Epithelial cell of alveolus of lung (primary cell): ENCODE measurements around the gene LCN12. TPM values are rescaled to one million over a fixed set of nuclear protein-coding genes. Genes with fewer than 3 reads are reported as not detected.

ENCODE experiments used
- total RNA-seq: library from RNA; depleted of rRNA; stranded (reverse); fragments of >200 nt; gene quantifications from 2 replicates; pipeline ENCODE4 v1.2.1, GENCODE V29; 2015

LCN12 gene, protein sequence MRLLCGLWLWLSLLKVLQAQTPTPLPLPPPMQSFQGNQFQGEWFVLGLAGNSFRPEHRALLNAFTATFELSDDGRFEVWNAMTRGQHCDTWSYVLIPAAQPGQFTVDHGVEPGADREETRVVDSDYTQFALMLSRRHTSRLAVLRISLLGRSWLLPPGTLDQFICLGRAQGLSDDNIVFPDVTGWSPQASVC
- total RNA-seq = not detected in 2 replicates

GRCh38 chr9:136951541-136952320 lies at the start of gene LCN12:
LCN12 (plus strand) TSS chr9:136952273; CDS start chr9:136952328, 55 bp downstream.

GRCh38 chr9:136944519-136945332 lies 7.3 kb upstream of the LCN12 start, which contains the start of the genes C8G and FBXW5:
C8G (plus strand) TSS chr9:136945243; CDS start chr9:136945321, 78 bp downstream.
FBXW5 (minus strand) TSS chr9:136944738; CDS start chr9:136944083, 655 bp downstream.

GRCh38 chr9:136977223-136977622 lies 25.1 kb downstream of the LCN12 start, which contains the start of gene PTGDS:
PTGDS (plus strand) TSS chr9:136977504; CDS start chr9:136977579, 75 bp downstream.

GRCh38 chr9:136982232-136983051 lies 30.4 kb downstream of the LCN12 start, which contains the start of gene LCNL1:
LCNL1 (plus strand) TSS chr9:136982993; CDS start chr9:136983587, 594 bp downstream.

GRCh38 chr9:136991993-136992818 lies 40.1 kb downstream of the LCN12 start, which contains the start of gene PAXX:
PAXX (plus strand) TSS chr9:136992422; CDS start chr9:136992444, 22 bp downstream.

DNA sequence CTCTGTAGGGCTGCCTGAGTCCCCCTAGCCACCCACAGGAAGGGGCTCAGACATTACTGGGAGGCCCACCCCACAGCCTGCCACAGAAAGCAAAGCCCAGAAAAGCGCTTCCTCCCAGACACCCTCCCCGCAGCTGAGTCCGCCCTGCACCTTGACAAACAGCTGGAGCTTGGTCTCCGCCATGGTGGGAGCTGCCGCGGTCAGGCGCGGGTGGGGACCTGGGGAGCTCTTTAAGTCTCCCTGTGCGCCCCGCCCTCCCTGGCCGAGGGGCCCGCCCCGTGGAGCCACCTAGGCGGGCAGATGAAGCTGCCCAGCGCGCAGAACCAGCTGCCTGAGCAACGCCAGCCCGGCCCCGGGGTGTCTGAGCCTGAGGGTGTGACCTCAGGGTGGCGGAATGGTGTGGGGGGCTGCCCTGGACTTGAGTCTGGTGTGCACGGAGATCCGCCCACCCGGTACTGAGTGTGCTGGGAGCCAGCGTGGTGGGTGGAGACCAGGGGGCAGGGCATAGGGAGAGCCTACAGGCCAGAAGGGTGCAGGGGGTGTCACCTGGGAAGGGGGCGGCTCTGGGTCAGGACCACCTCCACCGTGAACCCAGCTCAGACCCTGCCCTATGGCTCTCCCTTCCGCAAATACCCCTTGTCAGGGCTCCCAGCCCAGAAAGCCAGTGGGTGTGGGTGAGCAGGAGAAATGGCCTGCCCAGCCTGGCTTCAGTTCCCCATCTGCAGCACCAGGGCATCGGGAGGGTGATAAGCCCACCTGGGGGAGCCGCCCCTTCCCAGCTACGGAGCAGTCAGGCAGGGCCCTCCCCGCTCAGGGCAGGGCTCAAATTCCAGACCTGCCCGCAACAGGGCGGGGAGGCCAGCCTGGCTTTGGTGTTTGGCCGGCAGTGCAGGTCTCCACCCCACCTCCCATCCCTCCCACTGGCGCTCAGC lies 44.6 kb downstream of the LCN12 start, which contains the start of gene CLIC3:
TSS of gene CLIC3 (minus strand) at position 208 of the 932 bp plus-strand sequence. CDS start at position 183, 25 bp downstream.

Other genes with a start within 250 kb of the LCN12 start
- gene DIPK1B, start 239.7 kb upstream of the LCN12 start, total RNA-seq = 3.2 and 29.0 TPM in 2 replicates
- not detected in 2 replicates for gene LCN10, start 209.3 kb upstream of the LCN12 start, total RNA-seq
- not detected in 2 replicates for gene LCN6, start 203.7 kb upstream of the LCN12 start, total RNA-seq
- not detected in 2 replicates for gene LCN8, start 194.0 kb upstream of the LCN12 start, total RNA-seq
- not detected in 2 replicates for gene LCN15, start 187.8 kb upstream of the LCN12 start, total RNA-seq
- 57.3 and 94.1 TPM in 2 replicates for gene TMEM141, start 160.9 kb upstream of the LCN12 start, total RNA-seq
- gene CCDC183, start 155.9 kb upstream of the LCN12 start, total RNA-seq = 1.1 TPM in 1 of 2 replicates, not detected in the other
- gene RABL6, start 144.3 kb upstream of the LCN12 start, total RNA-seq = 57.3 and 90.6 TPM in 2 replicates
- gene AJM1, start 109.8 kb upstream of the LCN12 start, total RNA-seq = 0.52 and 0.88 TPM in 2 replicates
- 101 and 129 TPM in 2 replicates for gene PHPT1, start 102.9 kb upstream of the LCN12 start, total RNA-seq
- 0.91 and 2.2 TPM in 2 replicates for gene MAMDC4, start 99.9 kb upstream of the LCN12 start, total RNA-seq
- gene EDF1, start 86.0 kb upstream of the LCN12 start, total RNA-seq = 305 and 403 TPM in 2 replicates
- 8.5 and 11.9 TPM in 2 replicates for gene TRAF2, start 65.8 kb upstream of the LCN12 start, total RNA-seq
- 127 and 134 TPM in 2 replicates for gene FBXW5, start 7.5 kb upstream of the LCN12 start, total RNA-seq
- gene C8G, start 7.0 kb upstream of the LCN12 start, total RNA-seq = not detected in 2 replicates
- 0.39 and 78.2 TPM in 2 replicates for gene PTGDS, start 25.2 kb downstream of the LCN12 start, total RNA-seq
- 1.9 TPM in 1 of 2 replicates, not detected in the other for gene LCNL1, start 30.7 kb downstream of the LCN12 start, total RNA-seq
- gene PAXX, start 40.1 kb downstream of the LCN12 start, total RNA-seq = 19.1 and 33.0 TPM in 2 replicates
- gene CLIC3, start 44.3 kb downstream of the LCN12 start, total RNA-seq = 3.1 and 6.2 TPM in 2 replicates
- gene ABCA2, start 76.0 kb downstream of the LCN12 start, total RNA-seq = 14.9 and 15.8 TPM in 2 replicates
- not detected in 2 replicates for gene FUT7, start 79.8 kb downstream of the LCN12 start, total RNA-seq
- gene NPDC1, start 93.9 kb downstream of the LCN12 start, total RNA-seq = 25.2 and 54.9 TPM in 2 replicates
- 0.72 TPM in 1 of 2 replicates, not detected in the other for gene ENTPD2, start 101.8 kb downstream of the LCN12 start, total RNA-seq
- 5.0 and 10.7 TPM in 2 replicates for gene SAPCD2, start 118.3 kb downstream of the LCN12 start, total RNA-seq
- 5.7 and 11.7 TPM in 2 replicates for gene UAP1L1, start 125.2 kb downstream of the LCN12 start, total RNA-seq
- gene MAN1B1, start 134.7 kb downstream of the LCN12 start, total RNA-seq = 50.3 and 94.1 TPM in 2 replicates
- gene DPP7, start 162.5 kb downstream of the LCN12 start, total RNA-seq = 69.8 and 123 TPM in 2 replicates
- not detected in 2 replicates for gene GRIN1, start 186.9 kb downstream of the LCN12 start, total RNA-seq
- gene LRRC26, start 217.8 kb downstream of the LCN12 start, total RNA-seq = not detected in 2 replicates
- not detected in 2 replicates for gene TMEM210, start 219.8 kb downstream of the LCN12 start, total RNA-seq
- gene ANAPC2, start 236.3 kb downstream of the LCN12 start, total RNA-seq = 7.8 and 20.0 TPM in 2 replicates
- 61.1 and 99.0 TPM in 2 replicates for gene SSNA1, start 236.4 kb downstream of the LCN12 start, total RNA-seq
- 7.8 and 12.2 TPM in 2 replicates for gene TPRN, start 248.5 kb downstream of the LCN12 start, total RNA-seq